Hepatocyte (in vitro differentiated cells): ENCODE results near the gene ARIH1.

Experiments
- EZH2 ChIP-seq: fragments of 200-600 bp; sonication (generic); IDR thresholded peaks from 2 replicates; pipeline ENCODE4 v1.6.1; 2016; ENCODE audit warnings: antibody characterized with exemption, mild to moderate bottlenecking, borderline replicate concordance
- TF ChIP-seq, protein P1 (sequence below): fragments of 200-600 bp; sonication (generic); IDR thresholded peaks from 2 replicates; pipeline ENCODE4 v1.5.1; 2016; ENCODE audit warnings: antibody characterized with exemption, mild to moderate bottlenecking; ENCODE audit not compliant: poor library complexity

DNA sequence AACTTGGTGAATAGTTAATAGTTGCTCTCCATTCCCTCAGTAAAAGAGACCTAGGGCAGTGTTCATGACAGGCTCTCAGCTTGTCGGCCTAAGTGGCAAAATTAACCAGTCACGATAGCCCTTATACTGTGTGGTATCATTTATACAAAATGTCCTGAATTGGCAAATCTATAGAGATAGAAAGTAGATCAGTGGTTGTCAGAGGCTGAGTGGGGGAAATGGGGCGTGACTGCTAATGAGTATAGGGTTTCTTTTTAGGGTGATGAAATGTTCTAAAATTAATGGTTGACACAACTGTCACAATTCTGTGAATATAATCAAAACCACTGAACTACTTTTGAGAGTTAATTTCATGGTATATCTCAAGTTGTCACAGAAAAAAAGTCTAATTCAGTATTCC lies 20.9 kb downstream of the ARIH1 start:
- TF ChIP-seq, protein P1, sequence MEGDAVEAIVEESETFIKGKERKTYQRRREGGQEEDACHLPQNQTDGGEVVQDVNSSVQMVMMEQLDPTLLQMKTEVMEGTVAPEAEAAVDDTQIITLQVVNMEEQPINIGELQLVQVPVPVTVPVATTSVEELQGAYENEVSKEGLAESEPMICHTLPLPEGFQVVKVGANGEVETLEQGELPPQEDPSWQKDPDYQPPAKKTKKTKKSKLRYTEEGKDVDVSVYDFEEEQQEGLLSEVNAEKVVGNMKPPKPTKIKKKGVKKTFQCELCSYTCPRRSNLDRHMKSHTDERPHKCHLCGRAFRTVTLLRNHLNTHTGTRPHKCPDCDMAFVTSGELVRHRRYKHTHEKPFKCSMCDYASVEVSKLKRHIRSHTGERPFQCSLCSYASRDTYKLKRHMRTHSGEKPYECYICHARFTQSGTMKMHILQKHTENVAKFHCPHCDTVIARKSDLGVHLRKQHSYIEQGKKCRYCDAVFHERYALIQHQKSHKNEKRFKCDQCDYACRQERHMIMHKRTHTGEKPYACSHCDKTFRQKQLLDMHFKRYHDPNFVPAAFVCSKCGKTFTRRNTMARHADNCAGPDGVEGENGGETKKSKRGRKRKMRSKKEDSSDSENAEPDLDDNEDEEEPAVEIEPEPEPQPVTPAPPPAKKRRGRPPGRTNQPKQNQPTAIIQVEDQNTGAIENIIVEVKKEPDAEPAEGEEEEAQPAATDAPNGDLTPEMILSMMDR: no peak
- TF ChIP-seq EZH2: no peak
